ENCODE results near the gene SOX1.

Gene SOX1

GRCh38 chr13:112119192-112120030 is 52.5 kb downstream of the SOX1 start:
- TF ChIP-seq CTCF (IDR thresholded peaks at IDR 0.05; ENCODE audit: extremely low read depth, missing control alignments), result no peak
- DNase-seq (ENCODE audit: low spot score), result no peak

GRCh38 chr13:112120031-112120373 is 53.1 kb downstream of the SOX1 start:
- no peak for DNase-seq (ENCODE audit: low spot score)
- TF ChIP-seq CTCF (IDR thresholded peaks at IDR 0.05; ENCODE audit: extremely low read depth, missing control alignments), result no peak

Data from GM20000 (cell line).